ENCODE measurements around the gene EEF1AKMT3.
"Not testable (repeated sequence)": the region's sequence is repeated elsewhere in the genome, so short reads cannot be mapped to it uniquely, and the experiment has no call there.

Gene EEF1AKMT3

DNA sequence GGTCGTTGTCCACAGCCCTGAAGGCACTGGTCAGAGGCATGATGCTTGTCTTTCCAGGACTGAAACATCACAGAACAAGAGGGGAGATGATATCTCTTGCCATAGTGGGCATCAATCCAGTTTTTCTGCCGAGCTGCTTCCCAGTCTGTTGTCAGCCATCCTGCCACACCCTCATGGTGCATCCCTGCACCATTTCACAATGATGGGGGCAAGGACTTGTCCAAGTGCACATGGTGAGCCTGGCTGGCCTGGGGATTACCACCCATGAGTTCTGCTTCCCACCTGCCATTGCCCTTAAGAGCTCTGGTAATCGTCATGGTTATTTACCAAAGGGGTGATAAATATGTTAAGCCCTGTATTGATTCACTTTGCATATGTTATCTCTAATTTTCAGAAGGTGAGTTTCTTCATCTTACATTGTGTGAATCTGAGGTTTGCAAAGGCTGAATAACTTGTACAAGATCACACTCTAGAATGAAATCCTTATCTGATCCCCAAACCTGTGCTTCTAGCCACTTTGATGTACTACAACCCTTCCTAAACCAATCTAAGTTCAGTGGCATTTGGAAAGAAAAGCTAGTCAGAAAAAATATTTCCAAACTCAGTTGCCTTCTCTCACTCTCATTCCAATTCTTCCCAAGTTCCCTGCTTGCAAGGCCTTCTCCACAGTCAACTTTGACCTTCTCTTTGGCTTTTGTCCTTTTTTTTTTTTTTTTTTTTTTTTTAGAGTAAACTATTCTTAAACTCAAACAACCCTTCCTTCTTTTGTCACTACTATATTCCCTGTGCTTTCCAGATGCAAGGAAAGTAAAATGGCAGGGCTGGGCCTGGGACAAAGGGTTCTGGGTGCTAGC lies 43.8 kb downstream of the EEF1AKMT3 start:
- no peak for DNase-seq (ENCODE audit: extremely low spot score)
- TF ChIP-seq CTBP1 (IDR thresholded peaks at IDR 0.05; ENCODE audit: borderline replicate concordance) (no peak), SP1 (IDR thresholded peaks at IDR 0.05) (no peak), TARDBP (IDR thresholded peaks at IDR 0.05) (no peak), ZNF384 (IDR thresholded peaks at IDR 0.05) (no peak), HDGF (IDR thresholded peaks at IDR 0.05; ENCODE audit: borderline replicate concordance) (no peak), SUZ12 (IDR thresholded peaks at IDR 0.05) (no peak), ELF4 (IDR thresholded peaks at IDR 0.05) (no peak), BHLHE40 (IDR thresholded peaks at IDR 0.05; ENCODE audit: borderline replicate concordance) (no peak), FOXM1 (IDR thresholded peaks at IDR 0.05; ENCODE audit: borderline replicate concordance) (no peak)
- TF ChIP-seq, protein P1, sequence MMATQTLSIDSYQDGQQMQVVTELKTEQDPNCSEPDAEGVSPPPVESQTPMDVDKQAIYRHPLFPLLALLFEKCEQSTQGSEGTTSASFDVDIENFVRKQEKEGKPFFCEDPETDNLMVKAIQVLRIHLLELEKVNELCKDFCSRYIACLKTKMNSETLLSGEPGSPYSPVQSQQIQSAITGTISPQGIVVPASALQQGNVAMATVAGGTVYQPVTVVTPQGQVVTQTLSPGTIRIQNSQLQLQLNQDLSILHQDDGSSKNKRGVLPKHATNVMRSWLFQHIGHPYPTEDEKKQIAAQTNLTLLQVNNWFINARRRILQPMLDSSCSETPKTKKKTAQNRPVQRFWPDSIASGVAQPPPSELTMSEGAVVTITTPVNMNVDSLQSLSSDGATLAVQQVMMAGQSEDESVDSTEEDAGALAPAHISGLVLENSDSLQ (IDR thresholded peaks at IDR 0.05): no peak
- ChIA-PET POLR2A (no interaction called here), CTCF (interaction anchor here (0.7 kb wide), 1 partner anchor 14 kb away, joined by 3 read pairs; no protein-coding TSS in a partner anchor)

DNA sequence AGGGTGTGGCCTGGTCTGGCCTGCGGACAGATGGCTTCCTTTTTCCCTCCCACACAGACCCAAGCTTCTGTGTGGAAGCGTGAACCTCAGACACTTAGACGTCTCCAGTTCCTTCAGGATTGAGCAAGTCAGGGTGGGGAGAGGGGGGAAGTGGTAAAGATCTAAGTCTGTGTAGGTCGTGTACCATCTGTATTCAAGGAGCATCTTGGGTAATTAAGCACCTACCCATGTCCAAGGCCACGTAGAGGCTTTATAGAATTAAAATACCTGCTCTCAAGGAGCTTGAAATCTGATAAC lies 44.4 kb downstream of the EEF1AKMT3 start:
- no peak for TF ChIP-seq SUZ12 (IDR thresholded peaks at IDR 0.05)
- no peak for TF ChIP-seq TARDBP (IDR thresholded peaks at IDR 0.05)
- TF ChIP-seq HDGF (IDR thresholded peaks at IDR 0.05; ENCODE audit: borderline replicate concordance): no peak
- no peak for TF ChIP-seq FOXK2 (IDR thresholded peaks at IDR 0.05)
- TF ChIP-seq SP1 (IDR thresholded peaks at IDR 0.05): no peak
- TF ChIP-seq ARNT (IDR thresholded peaks at IDR 0.05): no peak
- no peak for TF ChIP-seq FOXA1 (IDR thresholded peaks at IDR 0.05)
- TF ChIP-seq BHLHE40 (IDR thresholded peaks at IDR 0.05; ENCODE audit: borderline replicate concordance): no peak
- no peak for TF ChIP-seq LEF1 (IDR thresholded peaks at IDR 0.05; ENCODE audit: borderline replicate concordance)
- no peak for TF ChIP-seq ELF4 (IDR thresholded peaks at IDR 0.05)
- TF ChIP-seq, protein P1 (IDR thresholded peaks at IDR 0.05): no peak
- no peak for TF ChIP-seq CTBP1 (IDR thresholded peaks at IDR 0.05; ENCODE audit: borderline replicate concordance)
- no peak for TF ChIP-seq L3MBTL2 (conservative IDR thresholded peaks at IDR 0.05)
- no peak for TF ChIP-seq FOXM1 (IDR thresholded peaks at IDR 0.05; ENCODE audit: borderline replicate concordance)
- TF ChIP-seq NFRKB (IDR thresholded peaks at IDR 0.05): no peak
- TF ChIP-seq ZNF384 (IDR thresholded peaks at IDR 0.05): no peak
- ChIA-PET POLR2A (no interaction called here), CTCF (interaction anchor here (0.7 kb wide), 1 partner anchor 15 kb away, joined by 3 read pairs; no protein-coding TSS in a partner anchor)

DNA sequence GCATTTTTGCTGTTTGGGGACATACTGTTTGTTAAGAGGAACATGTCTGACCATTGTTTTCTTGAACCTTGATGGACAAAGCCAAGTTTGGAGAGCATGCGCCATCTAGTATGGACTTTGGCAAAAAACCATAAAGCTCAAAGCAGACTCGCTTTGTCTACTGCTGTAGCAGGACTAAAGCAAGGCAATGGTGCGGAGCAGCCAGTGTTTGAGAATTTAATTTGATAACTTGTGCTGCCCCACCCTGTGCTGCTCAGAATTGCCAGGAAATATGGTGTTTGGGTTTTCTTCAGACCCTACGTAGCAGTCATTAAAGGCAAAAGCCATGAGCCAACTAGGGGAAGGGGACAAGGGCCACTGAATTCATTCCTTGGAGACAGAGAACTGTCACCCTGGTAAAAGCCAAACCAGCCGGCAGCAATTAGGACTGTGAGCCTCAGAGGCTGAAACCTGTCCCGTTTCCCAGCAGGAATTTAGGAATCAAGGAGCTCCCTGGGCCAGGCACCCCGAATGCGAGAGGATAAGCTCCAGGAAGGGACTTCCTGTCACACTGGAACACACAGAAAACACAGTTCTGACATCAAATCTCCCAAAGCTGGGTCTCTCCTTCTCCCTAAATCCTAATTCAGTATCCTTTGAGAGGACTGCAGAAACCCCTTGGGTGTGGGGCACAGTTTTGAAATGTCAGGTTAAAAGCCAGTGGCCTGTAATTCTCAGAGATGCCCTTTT lies 45.0 kb downstream of the EEF1AKMT3 start:
- no peak for DNase-seq (ENCODE audit: extremely low spot score)
- CTCF ChIA-PET: interaction anchor here (0.6 to 1.9 kb wide), 3 partner anchors 15 to 1561 kb away, joined by 3 to 6 read pairs (median 3); no protein-coding TSS in a partner anchor
- TF ChIP-seq SUZ12 (IDR thresholded peaks at IDR 0.05) (no peak), ZNF384 (IDR thresholded peaks at IDR 0.05) (no peak), L3MBTL2 (conservative IDR thresholded peaks at IDR 0.05) (no peak), ELF4 (IDR thresholded peaks at IDR 0.05) (no peak), NFRKB (IDR thresholded peaks at IDR 0.05) (no peak), TARDBP (IDR thresholded peaks at IDR 0.05) (no peak), HDGF (IDR thresholded peaks at IDR 0.05; ENCODE audit: borderline replicate concordance) (no peak), SP1 (IDR thresholded peaks at IDR 0.05) (no peak), FOXK2 (IDR thresholded peaks at IDR 0.05) (no peak), ARNT (IDR thresholded peaks at IDR 0.05) (no peak), FOXM1 (IDR thresholded peaks at IDR 0.05; ENCODE audit: borderline replicate concordance) (no peak), FOXA1 (IDR thresholded peaks at IDR 0.05) (no peak), CTBP1 (IDR thresholded peaks at IDR 0.05; ENCODE audit: borderline replicate concordance) (no peak)
- TF ChIP-seq, protein P1 (IDR thresholded peaks at IDR 0.05): no peak
- POLR2A ChIA-PET: interaction anchor here (1.1 kb wide), 1 partner anchor 49 kb away, joined by 3 read pairs; no protein-coding TSS in a partner anchor

More for the DNA sequence above, 44.4 kb downstream of the EEF1AKMT3 start:
- DNase-seq (ENCODE audit: extremely low spot score): no peak

DNA sequence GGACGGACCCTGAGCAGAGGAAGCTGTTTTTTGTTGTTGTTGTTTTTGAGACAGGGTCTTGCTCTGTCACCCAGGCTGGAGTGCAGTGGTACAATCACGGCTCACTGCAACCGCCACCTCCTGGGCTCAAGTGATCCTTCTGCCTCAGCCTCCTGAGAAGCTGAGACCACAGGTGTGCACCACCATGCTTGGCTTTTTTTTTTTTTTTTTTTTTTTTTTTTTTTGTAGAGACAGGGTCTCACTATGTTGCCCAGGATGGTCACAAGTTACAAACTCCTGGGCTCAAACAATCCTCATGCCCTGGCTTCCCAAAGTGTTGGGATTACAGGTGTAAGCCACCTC lies 45.5 kb downstream of the EEF1AKMT3 start:
- not testable (repeated sequence) for DNase-seq (ENCODE audit: extremely low spot score)
- POLR2A ChIA-PET: interaction anchor here (1.1 kb wide), 2 partner anchors 35 to 50 kb away, joined by 3 read pairs; partner anchors contain the start of gene TSFM
- CTCF ChIA-PET: interaction anchor here (0.6 to 1.9 kb wide), 2 partner anchors 15 to 1562 kb away, joined by 3 to 6 read pairs; no protein-coding TSS in a partner anchor

DNA sequence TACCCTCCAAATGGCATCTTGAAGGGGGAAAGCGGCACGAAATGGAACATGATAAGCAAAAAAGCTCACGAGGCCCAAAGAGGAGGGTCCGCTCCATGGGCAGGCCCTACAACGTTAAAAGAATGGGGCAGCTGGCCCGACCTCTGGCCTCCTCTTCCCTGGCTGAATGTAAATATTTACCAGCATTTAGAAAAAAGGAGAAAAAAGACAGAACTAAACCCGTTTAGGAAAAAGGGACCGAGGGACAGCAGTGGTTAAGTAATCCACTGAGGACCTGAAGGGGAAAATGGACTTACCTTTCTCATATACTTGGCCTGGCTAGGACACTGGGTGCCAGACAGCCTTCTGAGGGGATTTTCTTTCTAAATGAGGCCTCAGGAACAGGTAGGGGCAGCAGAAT lies 47.7 kb downstream of the EEF1AKMT3 start:
- POLR2A ChIA-PET; DNase-seq (ENCODE audit: extremely low spot score); CTCF ChIA-PET: not testable (repeated sequence)

DNA sequence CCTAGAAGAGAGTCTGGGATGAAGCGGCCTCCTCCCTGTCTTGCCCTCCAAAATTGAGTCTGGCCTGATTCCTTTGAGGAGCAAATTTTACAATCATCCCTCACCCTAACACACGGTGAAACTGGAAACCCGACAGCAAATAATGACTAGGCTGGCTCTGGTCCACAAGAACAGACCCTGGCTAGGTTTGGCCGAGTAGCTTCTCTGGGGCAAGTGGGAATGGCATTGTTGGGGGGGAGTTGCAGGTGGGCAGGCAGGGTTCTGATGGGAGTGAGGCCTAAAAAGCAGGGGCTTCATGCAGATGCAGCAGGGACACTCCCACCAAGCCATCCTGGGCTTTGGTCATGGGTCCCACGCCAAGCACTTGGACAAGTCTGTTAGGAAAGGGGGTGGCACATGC lies 48.6 kb downstream of the EEF1AKMT3 start:
- POLR2A ChIA-PET, CTCF ChIA-PET: not testable (repeated sequence)

More for the DNA sequence above, 48.6 kb downstream of the EEF1AKMT3 start:
- not testable (repeated sequence) for DNase-seq (ENCODE audit: extremely low spot score)
